CD4-positive, alpha-beta T cell (primary cell): ENCODE data around the gene SYNPO2L. TPM values are rescaled to one million over a fixed set of nuclear protein-coding genes. Genes with fewer than 3 reads are reported as not detected.

Source experiments
- ATAC-seq: fragments of 200-7000 bp; cut with Tn5 transposase; one replicate; pipeline ENCODE4 v1.10.0; 2022; ENCODE audit warnings: mild to moderate bottlenecking; ENCODE audit not compliant: poor library complexity
- CTCF ChIA-PET: fragments of 350-600 bp; sonication (Branson Sonifier 250); formaldehyde crosslinking; loops from one replicate; lab custom pipeline; 2021; ENCODE audit warnings: antibody characterized with exemption, inconsistent platforms; lab: Charles Lee
- POLR2A ChIA-PET: fragments of 350-600 bp; sonication (Branson Sonifier 250); formaldehyde crosslinking; loops from one replicate; lab custom pipeline; 2021; ENCODE audit warnings: antibody characterized with exemption, inconsistent platforms; lab: Charles Lee
- DNase-seq, 14 experiments: peaks; one replicate each; pipeline ENCODE4 v3.0.0-alpha.2; 2013 to 2020; ENCODE audit warnings: mixed read lengths in 2 of 14
- H3K27ac ChIP-seq, 2 donors: one replicate each; pipeline versions ENCODE4 v1.5.1 to v1.7.0; 2013; ENCODE audit warnings: low read length in 2 of 2, low read depth in 1 of 2, mild to moderate bottlenecking in 1 of 2
- H3K27me3 ChIP-seq, 2 experiments: 1 replicate in 1 of 2; 2 replicates in 1 of 2; pipeline versions ENCODE4 v1.6.1 to v1.7.0; 2013; ENCODE audit warnings: low read length in 2 of 2, control low read depth in 1 of 2, mild to moderate bottlenecking in 1 of 2, moderate library complexity in 1 of 2; ENCODE audit not compliant: insufficient read depth in 2 of 2, control insufficient read depth in 1 of 2
- H3K36me3 ChIP-seq: one replicate; pipeline ENCODE4 v1.6.1; 2013; ENCODE audit warnings: low read length, control low read depth; ENCODE audit not compliant: insufficient read depth
- H3K4me1 ChIP-seq: one replicate; pipeline ENCODE4 v1.6.1; 2013; ENCODE audit warnings: low read length, control low read depth; ENCODE audit not compliant: insufficient read depth
- H3K4me3 ChIP-seq: one replicate; pipeline ENCODE4 v1.5.1; 2013; ENCODE audit warnings: mild to moderate bottlenecking, low read length, moderate library complexity
- H3K9me3 ChIP-seq, 2 experiments: 1 replicate in 1 of 2; 2 replicates in 1 of 2; pipeline versions ENCODE4 v1.6.1 to v1.7.0; 2013; ENCODE audit warnings: low read length in 2 of 2, mild to moderate bottlenecking in 2 of 2, control low read depth in 1 of 2, moderate library complexity in 1 of 2; ENCODE audit not compliant: control insufficient read depth in 1 of 2, insufficient read depth in 1 of 2
- H3K27ac Mint-ChIP-seq: one replicate; pipeline ENCODE4 v1.8.0; 2020; ENCODE audit warnings: mixed read lengths
- H3K27me3 Mint-ChIP-seq: one replicate; pipeline ENCODE4 v1.8.0; 2021; ENCODE audit warnings: mixed read lengths
- H3K36me3 Mint-ChIP-seq: one replicate; pipeline ENCODE4 v1.8.0; 2021; ENCODE audit warnings: low read depth, mixed read lengths
- H3K4me1 Mint-ChIP-seq: one replicate; pipeline ENCODE4 v1.8.0; 2021; ENCODE audit warnings: low read depth, mixed read lengths
- H3K4me3 Mint-ChIP-seq: one replicate; pipeline ENCODE4 v1.8.0; 2020; ENCODE audit warnings: mild to moderate bottlenecking, mixed read lengths
- H3K9me3 Mint-ChIP-seq: one replicate; pipeline ENCODE4 v1.8.0; 2020; ENCODE audit warnings: mixed read lengths
- intact Hi-C, 2 experiments: fragments of 100-400 bp; cut with DNase I in 1 of 2; cut with micrococcal nuclease in 1 of 2; formaldehyde crosslinking; loops; one replicate each; pipeline versions ENCODE4 v1.15.1 to v1.9.0; 2023 to 2025; cut with DNase I, micrococcal nuclease
- total RNA-seq, 174 experiments: library from RNA in 2 of 174; stranded (reverse) in 2 of 174; gene quantifications; one replicate each; pipeline ENCODE4 v1.2.3 and lab custom pipeline; 2021 to 2026
- TF ChIP-seq, protein P1 (sequence below): fragments of 200-600 bp; IDR thresholded peaks from one replicate; pipeline ENCODE4 v1.8.0; 2022; ENCODE audit warnings: antibody characterized with exemption, mild to moderate bottlenecking

Gene SYNPO2L
- total RNA-seq, 2 experiments from 2014 or later: not detected

DNA sequence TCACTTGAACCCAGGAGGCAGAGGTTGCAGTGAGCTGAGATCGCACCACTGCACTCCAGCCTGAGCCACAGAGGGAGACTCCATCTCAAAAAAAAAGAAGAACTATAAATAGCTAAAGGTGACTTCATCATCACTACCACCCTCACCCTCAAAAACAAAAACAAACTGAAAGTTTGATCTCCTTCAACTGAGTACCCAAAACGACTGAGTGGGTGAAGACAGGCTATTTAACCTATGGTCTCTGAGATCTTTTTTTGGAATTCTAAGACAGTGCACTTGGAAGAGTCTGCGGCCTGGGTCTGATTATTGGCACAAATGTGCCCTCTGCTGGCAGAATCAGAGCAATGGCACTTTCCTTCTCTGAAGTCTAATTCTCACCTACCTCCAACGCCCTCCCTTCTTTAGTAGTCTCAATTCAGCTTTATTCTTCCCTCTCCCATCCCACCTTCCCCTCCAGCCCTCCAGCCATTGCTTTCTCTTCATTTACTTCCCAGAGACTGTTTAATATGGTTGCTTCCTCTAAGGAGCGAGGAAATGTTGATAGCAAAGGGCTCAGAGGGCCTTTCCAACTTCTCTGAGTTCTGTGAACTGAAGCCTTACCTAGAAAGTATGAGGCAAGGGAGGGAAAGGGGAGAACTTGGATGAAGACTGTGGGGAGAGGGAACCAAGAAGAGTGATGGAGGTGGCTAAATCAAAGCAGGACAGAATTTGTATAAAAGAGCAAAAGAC is 11.7 kb downstream of the SYNPO2L start:
- peak; percentile 23 to 81 (median 36) for DNase-seq
- ATAC-seq: peak; percentile 81
- peaks cover 17% of the 10 kb centered on the region for H3K27me3 Mint-ChIP-seq
- no peaks in the 10 kb centered on the region for H3K36me3 Mint-ChIP-seq
- ChIA-PET CTCF (interaction anchor here (0.8 to 2.8 kb wide), 4 partner anchors 17 to 169 kb away, joined by 3 to 26 read pairs (median 3); no protein-coding TSS in a partner anchor), POLR2A (interaction anchor here (1.2 to 1.7 kb wide), 3 partner anchors 18 to 114 kb away, joined by 3 to 5 read pairs (median 5); partner anchors contain the start of gene USP54)
- TF ChIP-seq, protein P1, sequence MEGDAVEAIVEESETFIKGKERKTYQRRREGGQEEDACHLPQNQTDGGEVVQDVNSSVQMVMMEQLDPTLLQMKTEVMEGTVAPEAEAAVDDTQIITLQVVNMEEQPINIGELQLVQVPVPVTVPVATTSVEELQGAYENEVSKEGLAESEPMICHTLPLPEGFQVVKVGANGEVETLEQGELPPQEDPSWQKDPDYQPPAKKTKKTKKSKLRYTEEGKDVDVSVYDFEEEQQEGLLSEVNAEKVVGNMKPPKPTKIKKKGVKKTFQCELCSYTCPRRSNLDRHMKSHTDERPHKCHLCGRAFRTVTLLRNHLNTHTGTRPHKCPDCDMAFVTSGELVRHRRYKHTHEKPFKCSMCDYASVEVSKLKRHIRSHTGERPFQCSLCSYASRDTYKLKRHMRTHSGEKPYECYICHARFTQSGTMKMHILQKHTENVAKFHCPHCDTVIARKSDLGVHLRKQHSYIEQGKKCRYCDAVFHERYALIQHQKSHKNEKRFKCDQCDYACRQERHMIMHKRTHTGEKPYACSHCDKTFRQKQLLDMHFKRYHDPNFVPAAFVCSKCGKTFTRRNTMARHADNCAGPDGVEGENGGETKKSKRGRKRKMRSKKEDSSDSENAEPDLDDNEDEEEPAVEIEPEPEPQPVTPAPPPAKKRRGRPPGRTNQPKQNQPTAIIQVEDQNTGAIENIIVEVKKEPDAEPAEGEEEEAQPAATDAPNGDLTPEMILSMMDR: peak; percentile 96
- H3K4me1 Mint-ChIP-seq: peaks cover 5% of the 10 kb centered on the region
- intact Hi-C loops: loop anchor here (1.0 to 5.0 kb wide), 3 partner anchors 115 to 392 kb away; partner anchors contain the start of gene MRPS16 (in 1 of the 2)
- Histone ChIP-seq H3K27me3 (peaks cover 0 to 6% of the 10 kb centered on the region in 2 experiments), H3K4me3 (no peak overlapping the region), H3K9me3 (peaks cover 0 to 6% of the 10 kb centered on the region in 2 experiments), H3K27ac (no peak overlapping the region), H3K4me1 (peaks cover 23% of the 10 kb centered on the region), H3K36me3 (no peaks in the 10 kb centered on the region)
- peak overlapping the region; percentile 16 for H3K4me3 Mint-ChIP-seq
- no peaks in the 10 kb centered on the region for H3K9me3 Mint-ChIP-seq
- no peak overlapping the region for H3K27ac Mint-ChIP-seq

DNA sequence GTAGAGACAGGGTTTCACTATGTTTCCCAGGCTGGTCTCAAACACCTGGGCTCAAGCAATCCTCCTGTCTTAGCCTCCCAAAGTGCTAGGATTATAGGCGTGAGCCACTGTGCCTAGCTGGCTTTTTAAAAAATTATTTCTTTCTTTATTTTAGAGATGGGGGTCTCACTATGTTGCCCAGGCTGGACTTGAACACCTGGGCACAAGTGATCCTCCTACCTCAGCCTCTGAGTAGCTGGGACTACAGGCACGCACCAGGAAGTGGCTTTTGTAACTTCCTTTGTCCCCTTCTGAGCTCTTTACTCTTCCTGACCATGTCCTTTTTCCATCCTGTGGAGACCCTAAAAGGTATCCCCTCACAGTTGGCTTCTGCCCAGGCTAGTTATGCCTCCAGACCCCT is 12.5 kb downstream of the SYNPO2L start:
- DNase-seq (no peak), ATAC-seq (no peak)
- peaks cover 23% of the 10 kb centered on the region for H3K4me1 ChIP-seq
- Mint-ChIP-seq H3K27ac (no peak overlapping the region), H3K9me3 (no peaks in the 10 kb centered on the region), H3K4me1 (peaks cover 5% of the 10 kb centered on the region), H3K27me3 (peaks cover 16% of the 10 kb centered on the region), H3K36me3 (no peaks in the 10 kb centered on the region), H3K4me3 (no peak overlapping the region)
- peaks cover 0 to 4% of the 10 kb centered on the region in 2 experiments for H3K9me3 ChIP-seq
- H3K36me3 ChIP-seq: no peaks in the 10 kb centered on the region
- H3K27me3 ChIP-seq: peaks cover 0 to 4% of the 10 kb centered on the region in 2 experiments
- intact Hi-C loops: loop anchor here (5.0 kb wide), 2 partner anchors 381 to 391 kb away; partner anchors contain the start of gene MRPS16 (in 1 of the 2)
- H3K27ac ChIP-seq: no peak overlapping the region
- POLR2A ChIA-PET: interaction anchor here (0.9 to 1.4 kb wide), 3 partner anchors 53 to 147 kb away, joined by 3 to 5 read pairs (median 3); partner anchors contain the start of gene USP54
- no peak overlapping the region for H3K4me3 ChIP-seq
- TF ChIP-seq, protein P1: no peak
- CTCF ChIA-PET: interaction anchor here (0.8 to 2.8 kb wide), 3 partner anchors 108 to 168 kb away, joined by 3 to 26 read pairs (median 3); no protein-coding TSS in a partner anchor

DNA sequence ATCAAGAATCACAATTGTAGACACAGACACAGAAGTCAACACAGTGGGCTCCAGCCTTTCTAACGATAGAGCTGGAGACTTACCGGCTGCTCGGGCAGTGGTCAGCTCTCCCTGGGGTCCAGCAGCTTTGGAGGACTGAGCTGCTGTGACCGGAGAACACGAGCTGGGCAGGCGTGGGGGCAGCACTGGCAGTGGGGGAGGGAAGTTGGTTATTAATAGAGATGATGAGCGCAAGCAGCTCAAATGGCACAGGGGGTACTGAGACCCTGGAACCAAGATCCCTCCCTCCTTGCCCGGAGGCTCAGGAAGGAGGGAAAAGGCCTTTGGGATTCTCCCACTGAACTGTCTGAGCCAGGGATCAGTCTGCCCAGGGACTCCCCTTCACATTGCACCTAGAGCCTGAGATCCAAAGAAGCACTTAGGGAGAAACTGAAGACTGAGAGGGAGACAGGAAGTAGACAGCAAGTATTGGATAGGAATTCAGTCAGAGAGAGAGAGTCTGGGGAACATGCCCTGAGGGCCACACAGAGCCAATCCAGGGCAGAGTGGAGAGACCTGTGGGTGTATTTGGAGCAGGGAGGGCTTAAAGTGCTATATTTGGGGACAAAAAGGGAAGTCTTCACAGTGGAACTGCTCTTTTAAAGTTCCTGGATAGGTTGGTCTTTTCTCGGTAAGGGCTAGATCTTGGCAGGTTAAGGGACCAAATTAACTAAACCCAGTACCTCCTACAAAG is 14.3 kb downstream of the SYNPO2L start, which contains the start of gene MYOZ1:
Gene MYOZ1 (minus strand): TSS at position 147 of the 733 bp plus-strand sequence. CDS start 1,457 bp downstream, outside the sequence.
- peaks cover 16% of the 10 kb centered on the region for H3K27me3 Mint-ChIP-seq
- no peak within 1 kb of the TSS for H3K4me3 ChIP-seq
- peaks cover 5% of the 10 kb centered on the region for H3K4me1 Mint-ChIP-seq
- ChIA-PET POLR2A (no interaction called here), CTCF (interaction anchor here (0.7 kb wide), 1 partner anchor 1235 kb away, joined by 3 read pairs; no protein-coding TSS in a partner anchor)
- TF ChIP-seq, protein P1: no peak
- peaks cover 11% of the 10 kb centered on the region for H3K4me1 ChIP-seq
- H3K9me3 ChIP-seq: no peaks in the 10 kb centered on the region
- H3K36me3 ChIP-seq: no peaks in the 10 kb centered on the region
- ATAC-seq (no peak), DNase-seq (no peak)
- no peak within 1 kb of the TSS for H3K4me3 Mint-ChIP-seq
- intact Hi-C loops: loop anchor here (5.0 kb wide), 2 partner anchors 379 to 389 kb away; partner anchors contain the start of gene MRPS16 (in 1 of the 2)
- H3K27me3 ChIP-seq: peaks cover 0 to 4% of the 10 kb centered on the region in 2 experiments
- H3K36me3 Mint-ChIP-seq: no peaks in the 10 kb centered on the region
- no peak within 1 kb of the TSS for H3K27ac Mint-ChIP-seq
- H3K9me3 Mint-ChIP-seq: no peaks in the 10 kb centered on the region
- H3K27ac ChIP-seq: no peak within 1 kb of the TSS
